ENCODE results near the gene NPM3.

DNA sequence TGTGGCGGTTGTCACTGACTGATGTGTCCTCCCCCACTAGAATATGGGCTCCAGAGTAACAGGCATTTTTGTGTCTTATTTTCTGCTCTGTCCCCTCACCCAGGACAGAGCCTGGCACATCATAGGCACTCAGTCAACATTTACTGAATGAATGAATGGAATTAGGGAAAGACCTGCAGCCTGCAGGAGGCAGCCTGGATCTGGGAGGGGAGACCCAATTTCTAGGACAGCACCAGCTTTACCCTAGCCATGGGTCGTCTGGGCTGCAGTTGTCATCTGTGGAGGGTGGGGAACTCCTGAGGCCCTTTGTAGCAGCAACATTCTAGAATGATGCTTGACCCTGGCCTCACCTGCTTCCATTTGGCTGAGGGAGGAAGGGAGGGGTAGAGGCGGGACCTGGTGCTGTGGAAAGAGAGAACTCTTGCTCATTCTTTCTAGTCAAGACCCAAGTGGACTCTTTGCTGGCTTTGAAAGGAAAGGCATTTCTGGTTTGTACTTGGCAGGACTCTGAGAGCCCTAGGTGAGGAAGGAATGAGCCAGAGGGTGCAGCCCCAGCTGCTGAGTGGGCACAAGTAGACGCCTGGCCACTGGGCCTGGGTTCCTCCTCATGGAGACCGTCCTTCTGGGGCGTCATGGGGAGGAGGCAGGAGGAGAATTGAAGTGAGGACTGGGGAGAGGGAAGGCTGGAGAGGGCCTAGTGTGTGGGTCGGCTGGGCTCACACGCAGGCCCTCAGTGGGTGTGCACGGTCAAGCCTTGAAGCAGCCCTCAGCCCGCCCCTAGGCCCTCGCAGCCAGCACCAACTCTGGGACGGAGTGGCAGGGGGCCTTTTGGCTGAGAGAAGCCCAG lies 16.3 kb downstream of the NPM3 start:
- TF ChIP-seq, protein P1, sequence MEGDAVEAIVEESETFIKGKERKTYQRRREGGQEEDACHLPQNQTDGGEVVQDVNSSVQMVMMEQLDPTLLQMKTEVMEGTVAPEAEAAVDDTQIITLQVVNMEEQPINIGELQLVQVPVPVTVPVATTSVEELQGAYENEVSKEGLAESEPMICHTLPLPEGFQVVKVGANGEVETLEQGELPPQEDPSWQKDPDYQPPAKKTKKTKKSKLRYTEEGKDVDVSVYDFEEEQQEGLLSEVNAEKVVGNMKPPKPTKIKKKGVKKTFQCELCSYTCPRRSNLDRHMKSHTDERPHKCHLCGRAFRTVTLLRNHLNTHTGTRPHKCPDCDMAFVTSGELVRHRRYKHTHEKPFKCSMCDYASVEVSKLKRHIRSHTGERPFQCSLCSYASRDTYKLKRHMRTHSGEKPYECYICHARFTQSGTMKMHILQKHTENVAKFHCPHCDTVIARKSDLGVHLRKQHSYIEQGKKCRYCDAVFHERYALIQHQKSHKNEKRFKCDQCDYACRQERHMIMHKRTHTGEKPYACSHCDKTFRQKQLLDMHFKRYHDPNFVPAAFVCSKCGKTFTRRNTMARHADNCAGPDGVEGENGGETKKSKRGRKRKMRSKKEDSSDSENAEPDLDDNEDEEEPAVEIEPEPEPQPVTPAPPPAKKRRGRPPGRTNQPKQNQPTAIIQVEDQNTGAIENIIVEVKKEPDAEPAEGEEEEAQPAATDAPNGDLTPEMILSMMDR (conservative IDR thresholded peaks at IDR 0.05), result no peak
- no peak for TF ChIP-seq ZFX (IDR thresholded peaks at IDR 0.05)
